ENCODE data around the gene GPATCH11.
A peak's percentile ranks its signal among the peaks of the same experiment; 100 is the strongest.

GPATCH11 gene

GRCh38 chr2:37083873-37084794, at the start of gene GPATCH11, which contains the start of gene HEATR5B:
GPATCH11 (plus strand) TSS chr2:37084518; CDS start chr2:37088382, 3,864 bp downstream.
HEATR5B (minus strand) TSS chr2:37084372; CDS start chr2:37083414, 958 bp downstream.
- peak; percentile 83 to 93 (median 92) for DNase-seq

GRCh38 chr2:37037771-37038170, 46.5 kb upstream of the GPATCH11 start:
- DNase-seq = no peak

- DNase-seq = no peak
These were observed 44.7 kb upstream of the GPATCH11 start for GRCh38 chr2:37039580-37039979.

- DNase-seq = no peak
These were observed 31.6 kb upstream of the GPATCH11 start for GRCh38 chr2:37052600-37053332.

- DNase-seq = no peak
These were observed 24.5 kb upstream of the GPATCH11 start for GRCh38 chr2:37059841-37060240.

GRCh38 chr2:37060446-37060845, 23.9 kb upstream of the GPATCH11 start:
- DNase-seq = no peak

- DNase-seq = no peak
These were observed 23.2 kb upstream of the GPATCH11 start for GRCh38 chr2:37061013-37061711.

GRCh38 chr2:37061776-37062175, 22.5 kb upstream of the GPATCH11 start:
- DNase-seq = no peak

- no peak for DNase-seq
These were observed 15.6 kb upstream of the GPATCH11 start for GRCh38 chr2:37068686-37069085.

- no peak for DNase-seq
These were observed 13.4 kb upstream of the GPATCH11 start for GRCh38 chr2:37070931-37071330.

- no peak for DNase-seq
These were observed 4.1 kb upstream of the GPATCH11 start for GRCh38 chr2:37080266-37080665.

- DNase-seq = peak in 2 of 6 experiments; percentile 9 to 12
These were observed 3.6 kb upstream of the GPATCH11 start for GRCh38 chr2:37080689-37081088.

GRCh38 chr2:37084797-37085196, 479 bp downstream of the GPATCH11 start:
- peak in 1 of 6 experiments; percentile 16 for DNase-seq

- no peak for DNase-seq
These were observed 1.4 kb downstream of the GPATCH11 start for GRCh38 chr2:37085731-37086147.

GRCh38 chr2:37090019-37090477, 5.7 kb downstream of the GPATCH11 start:
- DNase-seq = no peak

GRCh38 chr2:37091873-37092272, 7.6 kb downstream of the GPATCH11 start:
- DNase-seq = no peak

GRCh38 chr2:37096568-37096967, 12.2 kb downstream of the GPATCH11 start:
- DNase-seq = no peak

GRCh38 chr2:37098416-37099118, 14.2 kb downstream of the GPATCH11 start:
- DNase-seq = no peak

- no peak for DNase-seq
These were observed 15.7 kb downstream of the GPATCH11 start for GRCh38 chr2:37100054-37100453.

GRCh38 chr2:37102588-37102987, 18.3 kb downstream of the GPATCH11 start:
- no peak for DNase-seq

GRCh38 chr2:37104178-37104577, 19.9 kb downstream of the GPATCH11 start:
- DNase-seq = no peak

- DNase-seq = no peak
These were observed 20.8 kb downstream of the GPATCH11 start for GRCh38 chr2:37105150-37105549.
